Cortex of kidney (tissue), 1 donor: ENCODE data around the gene ITK.

Source experiments
- DNase-seq: peaks from one replicate; lab custom pipeline; 2025; lab: John Stamatoyannopoulos, UW

ITK gene

DNA sequence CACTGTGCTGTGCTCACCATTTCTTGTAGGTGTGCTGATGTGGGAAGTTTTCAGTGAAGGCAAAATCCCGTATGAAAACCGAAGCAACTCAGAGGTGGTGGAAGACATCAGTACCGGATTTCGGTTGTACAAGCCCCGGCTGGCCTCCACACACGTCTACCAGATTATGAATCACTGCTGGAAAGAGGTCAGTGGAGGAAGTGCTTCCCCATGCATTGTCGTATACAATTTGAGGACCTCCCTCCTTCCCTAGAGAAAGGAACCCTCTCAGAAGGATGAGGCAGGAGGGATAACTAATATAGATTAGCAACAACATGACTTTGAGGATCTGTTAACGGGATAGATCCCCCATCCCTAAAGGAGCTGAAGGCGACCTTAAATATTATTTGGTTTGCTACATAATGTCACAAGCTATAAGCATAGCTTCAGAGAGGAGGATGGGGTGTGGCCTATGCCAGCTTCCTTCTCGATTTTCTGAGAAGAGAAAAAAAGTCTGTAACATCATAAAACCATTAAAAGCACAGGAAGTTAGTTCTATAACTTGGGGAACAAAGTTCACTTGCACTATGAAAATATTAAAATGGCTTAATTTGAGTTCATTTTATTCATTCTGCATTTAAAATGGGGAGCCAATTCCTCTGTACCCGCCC lies 68.3 kb downstream of the ITK start:
- no peak for DNase-seq

DNA sequence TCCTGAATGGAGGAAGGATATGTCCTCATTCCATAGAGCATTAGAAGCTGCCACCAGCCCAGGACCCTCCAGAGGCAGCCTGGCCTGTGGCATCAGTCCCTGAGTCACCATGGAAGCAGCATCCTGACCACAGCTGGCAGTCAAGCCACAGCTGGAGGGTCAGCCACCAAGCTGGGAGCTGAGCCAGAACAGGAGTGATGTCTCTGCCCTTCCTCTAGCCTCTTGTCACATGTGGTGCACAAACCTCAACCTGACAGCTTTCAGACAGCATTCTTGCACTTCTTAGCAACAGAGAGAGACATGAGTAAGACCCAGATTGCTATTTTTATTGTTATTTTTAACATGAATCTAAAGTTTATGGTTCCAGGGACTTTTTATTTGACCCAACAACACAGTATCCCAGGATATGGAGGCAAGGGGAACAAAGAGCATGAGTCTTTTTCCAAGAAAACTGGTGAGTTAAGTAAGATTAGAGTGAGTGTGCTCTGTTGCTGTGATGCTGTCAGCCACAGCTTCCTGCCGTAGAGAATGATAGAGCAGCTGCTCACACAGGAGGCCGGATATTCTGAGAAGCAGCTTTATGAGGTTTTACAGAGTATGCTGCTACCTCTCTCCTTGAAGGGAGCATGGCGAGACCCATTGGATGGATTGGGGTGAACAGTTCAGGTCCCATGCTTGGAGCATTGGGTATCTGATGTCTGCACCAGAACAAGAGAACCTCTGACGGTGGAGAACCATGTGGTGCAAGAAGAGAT lies 72.2 kb downstream of the ITK start:
- DNase-seq: no peak

DNA sequence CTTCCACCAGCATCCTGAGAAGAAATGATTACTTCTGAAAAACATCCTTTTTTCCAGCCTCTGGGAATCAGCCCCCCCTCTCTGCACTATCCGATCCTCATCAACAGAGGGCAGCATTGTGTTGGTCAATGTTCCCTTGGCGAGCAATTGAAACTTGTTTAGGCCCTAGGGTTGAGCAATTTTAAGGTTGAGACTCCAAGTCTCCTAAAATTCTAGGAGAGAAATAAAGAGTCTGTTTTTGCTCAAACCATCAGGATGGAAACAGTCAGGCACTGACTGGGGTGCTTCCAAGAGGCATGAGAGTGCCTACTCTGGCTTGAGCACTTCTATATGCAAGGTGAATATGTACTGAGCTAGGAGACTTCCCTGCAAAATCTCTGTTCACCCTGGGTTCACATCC lies 72.9 kb downstream of the ITK start:
- no peak for DNase-seq

DNA sequence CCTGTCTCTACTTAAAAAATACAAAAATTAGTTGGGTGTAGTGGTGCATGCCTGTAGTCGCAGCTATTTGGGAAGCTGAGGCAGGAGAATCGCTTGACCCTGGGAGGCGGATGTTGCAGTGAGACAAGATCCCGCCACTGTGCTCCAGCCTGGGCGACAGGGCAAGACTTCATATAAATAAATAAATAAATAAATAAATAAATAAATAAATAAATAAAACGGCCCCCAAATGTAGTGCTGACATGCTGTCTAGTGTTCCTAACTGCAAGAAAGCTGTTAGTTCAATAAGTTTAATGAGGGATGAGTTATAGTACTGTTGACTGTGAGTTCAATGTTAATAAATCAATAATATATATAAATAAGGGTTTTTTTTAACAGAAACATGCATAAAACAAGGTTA lies 77.8 kb downstream of the ITK start:
- DNase-seq: no peak

DNA sequence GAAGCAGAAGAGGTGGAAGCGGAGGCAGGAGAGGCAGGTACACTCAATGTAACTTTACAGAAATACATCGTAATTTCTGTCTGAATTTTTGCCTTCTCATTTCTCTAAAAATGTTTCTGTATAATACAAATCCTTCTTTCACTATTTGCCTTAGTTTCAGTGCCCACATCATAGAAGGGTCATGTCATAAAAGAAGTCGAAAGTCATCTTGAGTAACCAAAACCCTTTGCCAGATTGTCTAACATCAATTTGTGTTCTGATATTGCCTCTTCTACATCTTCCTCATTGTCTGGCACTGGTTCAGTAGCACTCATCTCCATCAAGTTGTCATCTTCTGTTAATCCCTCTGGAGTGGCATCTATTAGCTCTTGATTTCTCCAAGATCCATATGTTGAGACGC lies 79.1 kb downstream of the ITK start:
- DNase-seq: no peak

DNA sequence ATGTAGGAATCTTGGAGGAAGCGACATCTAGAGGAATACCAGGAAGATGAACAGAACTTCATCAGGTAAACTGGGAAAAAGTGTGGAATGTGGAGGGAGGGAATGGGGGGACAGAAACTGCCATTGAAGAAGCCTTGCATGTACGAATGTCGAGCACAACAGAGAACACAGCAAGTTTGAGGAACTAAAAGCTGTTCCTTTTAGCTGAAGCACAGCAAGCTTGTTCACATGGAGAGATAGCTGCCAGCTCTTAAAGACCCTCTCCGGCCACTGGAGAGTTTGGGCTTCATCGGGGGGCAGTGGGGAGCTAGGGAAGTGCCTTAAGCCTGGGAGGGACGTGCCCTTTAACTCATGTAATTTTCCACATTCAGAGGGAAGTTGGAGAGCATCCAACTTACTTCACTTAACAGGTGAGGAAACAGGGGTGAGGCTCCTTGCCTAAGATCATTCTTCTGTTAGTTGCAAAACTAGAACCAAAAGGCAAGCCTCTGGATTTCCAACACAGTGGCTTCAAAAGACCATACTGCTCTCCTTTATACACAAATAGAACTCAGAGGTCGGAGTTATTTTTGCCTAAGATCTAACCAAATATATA lies 83.0 kb downstream of the ITK start:
- no peak for DNase-seq

DNA sequence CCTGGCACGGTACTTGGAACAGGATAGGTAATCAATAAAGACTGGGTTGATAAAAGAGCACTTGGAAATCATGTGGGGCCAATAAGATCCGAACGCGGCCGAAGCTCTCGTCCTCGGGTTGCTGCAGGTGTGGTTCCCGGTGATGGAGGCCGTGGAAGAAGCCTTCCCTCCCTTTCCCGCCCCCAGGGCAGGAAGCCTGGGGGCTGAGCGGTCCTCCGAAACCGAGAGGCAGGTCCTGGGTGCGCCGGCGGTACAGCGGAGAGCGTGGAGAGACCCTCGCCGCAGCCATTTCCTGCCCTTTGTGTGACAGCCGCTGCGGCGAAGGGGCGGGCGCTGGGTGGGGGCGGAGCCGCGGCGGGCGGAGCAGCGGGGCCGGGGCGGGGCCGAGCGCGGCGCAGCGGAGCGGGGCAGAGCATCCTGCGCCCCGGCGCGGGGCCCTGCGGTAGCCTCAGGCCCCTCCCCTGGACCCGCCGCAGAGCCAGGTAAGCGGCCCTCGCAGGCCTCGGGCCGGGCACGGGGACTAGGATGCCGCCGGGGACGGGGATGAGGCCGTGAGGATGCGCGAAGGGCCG lies 85.2 kb downstream of the ITK start, which contains the start of gene CYFIP2:
CYFIP2 (plus strand) TSS at position 410 of the 572 bp plus-strand sequence. CDS start 19,239 bp downstream, outside the sequence.
- no peak for DNase-seq

DNA sequence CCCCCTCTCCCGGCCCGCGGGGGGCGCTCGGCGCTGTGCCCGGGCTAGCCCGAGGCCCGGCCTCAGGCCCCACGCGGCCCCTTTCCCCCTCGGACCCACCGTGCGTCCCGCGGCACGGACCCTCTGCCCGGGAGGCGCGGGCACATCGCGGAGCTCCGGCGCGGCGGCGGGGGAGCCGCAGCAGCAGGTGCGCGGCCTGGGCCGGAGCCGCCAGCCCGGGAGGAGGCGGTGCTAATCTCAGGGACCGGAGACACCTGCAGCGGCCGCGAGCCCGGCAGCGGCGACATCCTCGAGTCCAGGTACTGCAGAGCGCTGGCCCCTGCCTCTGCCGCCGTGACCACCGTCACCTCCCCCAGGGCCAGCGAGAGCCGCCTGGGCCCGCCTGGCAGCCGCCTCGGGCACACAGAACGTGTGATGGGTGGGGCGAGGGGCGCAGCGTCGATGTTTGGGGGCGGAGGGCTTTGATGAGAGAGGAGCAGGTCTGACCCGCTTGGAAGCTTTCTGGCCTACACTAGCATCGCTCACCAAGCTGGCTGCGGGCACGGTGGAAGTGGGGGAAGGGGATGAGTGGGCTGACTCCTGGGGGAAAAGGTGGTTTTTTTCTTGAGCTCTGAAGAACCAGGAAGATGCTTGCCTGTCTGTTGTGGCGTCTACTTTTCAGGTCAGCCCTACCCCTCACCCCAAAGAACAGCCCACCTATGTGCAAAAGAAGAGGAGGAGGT lies 85.8 kb downstream of the ITK start:
- DNase-seq: no peak

DNA sequence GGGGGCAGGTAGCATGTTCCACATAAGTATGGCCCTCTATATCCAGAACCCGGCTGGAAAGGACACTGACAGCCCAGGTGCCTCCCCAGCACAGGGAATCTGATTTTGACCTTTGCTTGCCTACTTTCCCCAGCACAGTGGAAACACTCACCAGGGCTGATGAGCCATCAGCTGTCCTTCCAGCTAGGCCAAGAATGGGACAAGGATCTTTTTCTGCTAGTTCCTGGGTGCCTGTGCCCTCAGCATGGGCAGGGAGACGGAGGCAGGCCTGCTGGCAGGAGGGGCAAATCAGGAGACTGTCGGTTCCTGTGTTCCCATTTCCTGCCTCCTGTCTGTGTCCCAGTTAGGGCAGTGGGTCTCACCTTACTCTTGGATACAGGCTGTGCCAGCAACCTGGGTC lies 86.4 kb downstream of the ITK start:
- no peak for DNase-seq

DNA sequence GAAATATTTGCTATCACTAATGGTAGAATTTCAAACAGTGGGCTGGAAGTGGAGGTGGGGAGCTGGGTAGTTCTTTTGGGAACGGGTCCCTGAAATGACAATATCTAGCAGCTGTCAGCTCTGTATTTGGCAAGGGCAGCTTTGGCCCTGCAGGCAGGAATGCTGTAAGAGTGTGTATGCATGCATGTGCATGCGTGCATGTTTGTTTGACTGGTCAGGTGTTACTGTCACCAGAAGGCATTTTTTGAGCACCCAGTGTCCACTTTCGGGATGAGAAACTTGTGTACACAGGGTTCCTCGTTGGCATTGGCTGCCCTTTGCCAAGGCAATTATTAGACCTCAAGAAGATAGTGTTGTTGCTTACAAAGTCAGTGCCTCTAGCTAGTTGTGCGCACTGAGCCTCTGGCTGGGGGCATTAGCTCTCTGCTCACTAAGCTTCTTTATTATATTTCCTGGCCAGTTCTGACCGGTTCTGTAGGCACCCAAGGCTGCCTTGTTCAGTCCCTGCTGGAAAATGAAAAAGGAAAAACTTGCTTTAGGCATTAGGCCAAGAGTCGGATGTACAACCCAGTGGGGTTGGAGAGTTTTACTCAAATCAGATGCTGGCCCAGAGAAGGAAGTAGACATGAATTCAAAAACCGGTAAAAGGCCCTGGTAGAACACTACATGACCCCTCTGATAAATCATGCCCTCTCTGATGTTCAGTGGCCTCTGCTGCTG lies 87.3 kb downstream of the ITK start:
- DNase-seq: no peak

DNA sequence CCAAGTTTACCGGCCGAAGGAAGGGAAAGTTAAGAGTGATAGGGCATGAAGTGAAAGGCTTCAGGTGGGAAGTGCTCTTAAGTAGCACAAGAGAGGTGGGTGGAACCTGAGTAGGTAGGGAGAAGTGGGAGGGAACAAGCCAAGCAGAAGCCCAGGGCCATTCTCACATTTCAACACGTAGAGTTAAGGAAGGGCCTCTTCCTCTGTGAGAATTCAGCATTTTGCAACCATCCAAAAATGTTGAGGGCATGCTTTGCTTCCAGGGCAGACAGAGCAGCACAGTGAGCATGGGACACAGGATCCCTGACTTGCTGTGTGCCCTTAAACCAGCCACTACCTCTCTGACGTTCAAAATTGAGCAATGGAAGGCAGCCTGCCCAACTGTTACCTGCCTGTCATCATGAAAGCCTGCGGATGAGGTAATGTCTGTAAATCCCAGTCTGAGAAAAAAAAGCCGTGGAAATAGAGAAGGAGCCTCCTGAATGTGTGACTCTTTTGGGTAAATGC lies 88.6 kb downstream of the ITK start:
- no peak for DNase-seq

DNA sequence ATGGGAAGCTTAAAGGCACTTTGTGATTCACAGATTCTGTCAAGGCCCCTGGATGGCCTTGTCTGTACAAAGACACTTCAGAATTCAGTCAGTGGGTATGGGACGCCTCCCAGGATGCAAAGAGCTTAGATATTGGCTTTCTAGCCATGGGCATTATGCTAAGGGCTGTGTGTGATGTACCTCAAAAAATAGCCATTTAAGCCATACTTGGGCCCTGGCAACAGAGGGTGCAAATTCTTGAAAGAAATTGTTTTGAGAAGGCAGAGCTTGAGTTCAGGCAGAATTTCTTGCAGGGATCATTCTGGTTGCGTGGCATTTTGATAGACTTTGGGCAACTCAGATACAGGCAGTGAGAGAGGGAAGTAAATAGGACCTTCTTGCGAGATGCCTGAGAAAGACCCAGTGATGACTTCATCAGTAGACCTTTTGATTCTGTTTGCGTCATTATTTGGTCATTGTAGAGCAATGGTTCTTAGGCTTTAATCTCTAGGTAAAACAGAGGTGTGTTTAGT lies 89.2 kb downstream of the ITK start:
- DNase-seq: no peak

DNA sequence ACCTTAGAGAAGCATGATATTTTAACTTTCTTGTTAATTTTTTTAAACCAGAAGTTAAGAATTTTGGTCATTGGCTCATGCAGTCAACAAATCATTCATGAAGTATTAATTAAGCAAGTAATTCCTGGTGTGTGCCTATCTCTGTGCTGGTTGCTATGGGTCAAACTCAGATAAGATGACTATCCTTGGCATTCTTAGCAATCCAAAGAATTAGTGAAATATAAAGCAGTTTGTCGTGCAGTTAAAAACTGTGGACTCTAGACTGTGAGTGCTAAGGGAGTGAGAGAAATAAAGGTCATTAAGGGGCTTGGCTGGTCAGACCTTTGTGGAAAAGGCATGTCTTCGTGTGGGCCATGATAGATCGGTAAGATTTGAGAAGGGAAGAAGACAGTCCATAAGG lies 90.1 kb downstream of the ITK start:
- DNase-seq: no peak

DNA sequence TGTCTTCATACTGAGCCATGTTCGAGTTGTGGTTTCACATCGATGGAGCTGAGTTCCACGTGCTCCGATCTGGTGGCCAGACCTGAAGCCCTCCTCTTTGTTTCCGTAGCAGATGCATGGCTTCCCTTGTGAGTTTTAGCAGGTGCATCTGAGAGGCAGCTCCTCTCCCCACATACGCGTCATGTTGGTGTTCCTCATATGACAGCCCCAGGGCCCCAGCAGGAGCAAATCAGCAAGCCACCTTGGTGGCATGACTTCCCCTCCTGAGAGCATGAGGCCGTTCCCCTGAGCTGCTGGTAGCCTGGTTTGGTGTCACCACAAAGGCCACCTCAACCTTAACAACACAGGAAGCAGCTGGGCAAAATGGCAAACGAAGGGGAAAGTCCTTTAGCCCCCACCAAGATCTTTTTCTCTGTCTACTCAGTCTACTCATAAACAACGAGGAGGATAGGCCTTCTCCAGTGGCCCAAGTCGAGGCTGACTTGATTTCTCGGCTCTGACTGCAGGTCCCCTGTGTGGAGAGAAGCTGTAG lies 91.2 kb downstream of the ITK start:
- DNase-seq: no peak

DNA sequence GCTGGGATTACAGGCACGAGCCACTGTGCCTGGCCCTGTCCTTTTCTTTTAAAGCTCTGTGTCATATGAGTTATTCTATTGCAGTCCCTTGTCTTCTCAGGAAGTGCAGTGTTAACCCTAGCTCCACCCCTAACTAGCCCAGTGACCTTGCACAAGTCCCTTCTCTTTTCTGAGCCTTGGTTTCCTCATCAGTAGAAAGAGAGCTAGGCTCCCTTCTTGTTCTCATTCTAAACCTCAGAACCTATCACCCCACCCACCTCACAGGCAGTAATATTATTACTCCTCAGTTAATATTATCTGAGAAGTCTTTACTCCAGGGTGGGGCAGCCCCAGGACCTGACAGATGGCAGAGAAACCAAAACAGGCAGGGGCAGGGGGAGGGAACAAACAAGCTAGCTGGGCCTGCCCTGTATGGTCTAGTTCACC lies 92.5 kb downstream of the ITK start:
- DNase-seq: no peak

DNA sequence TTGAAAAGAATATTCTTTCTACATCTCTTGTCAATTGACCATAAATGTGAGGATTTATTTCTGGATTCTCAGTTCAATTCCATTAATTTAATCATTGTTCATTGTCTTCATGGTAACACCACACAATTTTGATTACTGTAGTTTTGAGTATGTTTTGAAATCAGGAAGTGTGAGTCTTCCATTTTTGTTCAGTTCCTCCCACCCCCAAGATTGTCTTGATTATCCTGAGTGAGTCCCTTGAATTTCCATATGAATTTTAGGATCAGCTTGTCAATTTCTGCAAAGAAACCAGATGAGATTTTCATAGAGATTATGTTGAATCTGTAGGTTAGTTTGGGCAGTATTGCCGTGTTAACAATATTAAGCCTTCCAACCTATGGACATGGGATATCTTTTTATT lies 94.8 kb downstream of the ITK start:
- no peak for DNase-seq

DNA sequence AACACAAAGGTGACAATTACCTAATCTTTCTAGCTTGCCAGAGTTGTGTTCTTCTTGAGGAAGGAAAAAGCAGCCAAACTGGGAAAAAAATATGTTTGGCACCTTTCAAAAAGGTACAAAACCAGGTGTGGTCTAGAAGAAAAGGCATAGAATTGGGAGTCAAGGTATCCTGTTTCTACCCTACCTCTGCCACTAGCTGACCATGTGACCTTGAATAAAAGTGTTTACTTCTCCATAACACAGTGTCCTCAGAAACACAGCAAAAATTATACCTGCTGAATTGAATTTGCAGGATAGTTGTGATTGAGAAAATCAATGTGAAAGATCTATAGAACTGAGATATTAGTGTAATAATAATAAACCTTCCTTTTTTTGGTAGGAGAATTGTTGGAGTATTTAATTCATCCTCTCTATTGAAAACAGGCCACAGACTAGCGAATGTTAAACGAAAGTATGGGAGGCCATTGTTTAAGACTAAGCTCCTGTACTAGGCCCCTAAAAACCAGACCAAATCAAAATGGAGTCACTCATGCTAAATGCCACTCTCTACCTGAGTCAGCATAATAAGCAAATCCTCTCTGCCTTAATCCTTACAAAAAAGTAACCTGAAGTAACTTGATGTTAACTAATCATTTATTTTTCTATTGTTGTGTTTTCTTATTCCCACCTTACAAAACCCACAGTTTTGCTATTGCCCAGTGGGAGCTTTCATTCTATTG lies 97.8 kb downstream of the ITK start:
- DNase-seq: no peak

DNA sequence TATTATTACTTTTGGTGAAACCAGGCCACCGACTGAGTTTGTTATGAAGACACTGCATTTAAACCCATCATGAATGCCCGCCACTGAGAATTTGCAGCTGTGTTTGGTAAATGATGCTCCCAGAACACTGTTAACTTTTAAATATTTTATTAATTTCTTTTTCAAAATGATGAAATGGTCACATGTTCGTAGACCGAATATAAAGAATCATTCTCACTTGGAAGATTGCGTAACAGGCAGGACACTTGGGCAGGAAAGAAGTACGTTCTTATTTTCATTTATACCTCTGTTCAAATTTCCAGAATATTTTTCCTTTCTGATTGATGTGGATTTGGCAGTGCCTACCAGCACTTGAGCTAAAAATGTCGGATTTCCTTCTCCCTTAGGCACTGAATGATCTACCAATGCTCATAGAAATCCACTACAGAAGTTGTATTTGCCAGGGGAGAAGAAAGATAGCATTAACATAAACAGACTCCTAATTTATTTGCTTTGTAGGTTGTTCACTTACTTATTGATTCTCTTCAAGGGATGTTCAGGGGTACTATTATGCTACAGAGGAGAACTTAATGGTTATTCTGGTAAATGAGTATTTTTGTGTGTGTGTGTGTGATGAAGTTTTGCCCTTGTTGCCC lies 99.1 kb downstream of the ITK start:
- DNase-seq: no peak

DNA sequence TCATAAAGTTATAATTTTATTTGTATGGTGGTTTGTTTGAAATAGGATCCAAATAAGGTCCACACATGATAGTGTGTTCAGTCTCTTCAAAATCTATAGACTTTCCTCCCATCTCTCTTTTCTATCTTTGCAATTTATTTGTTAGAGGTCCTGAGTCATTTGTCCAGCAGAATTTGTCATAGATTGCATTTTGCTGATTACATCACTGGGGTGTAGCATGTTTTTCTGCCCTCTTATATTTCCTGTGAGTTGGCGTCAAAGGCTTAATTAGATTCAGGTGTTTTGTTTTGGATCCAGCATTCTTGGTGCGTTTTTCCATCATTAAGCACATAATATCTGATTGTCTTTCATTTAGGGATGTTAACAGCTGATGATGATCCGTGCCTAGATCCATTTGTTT lies 100.3 kb downstream of the ITK start:
- no peak for DNase-seq

DNA sequence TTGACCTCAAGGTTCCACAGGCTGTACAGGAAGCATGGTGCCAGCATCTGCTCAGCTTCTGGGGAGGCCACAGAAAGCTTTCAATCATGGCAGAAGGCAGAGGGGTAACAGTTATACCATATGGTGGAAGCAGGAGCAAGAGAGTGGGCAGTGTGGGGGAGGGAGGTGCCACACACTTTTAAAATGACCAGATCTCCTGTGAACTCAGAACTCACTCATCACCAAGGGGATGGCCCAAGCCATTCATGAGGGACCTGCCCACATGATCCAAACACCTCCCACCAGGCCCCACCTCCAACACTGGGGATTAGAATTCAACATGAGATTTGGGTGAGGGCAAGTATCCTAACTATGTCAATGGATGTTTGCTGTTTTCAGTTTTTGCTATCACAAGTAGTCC lies 101.5 kb downstream of the ITK start:
- no peak for DNase-seq
